Epidermal melanocyte (primary cell): ENCODE measurements around the gene PEX6.
"Not testable (repeated sequence)": the region's sequence is repeated elsewhere in the genome, so short reads cannot be mapped to it uniquely, and the experiment has no call there.

ENCODE experiments used
- DNase-seq: peaks from one replicate; pipeline ENCODE4 v3.0.0; 2011; ENCODE audit warnings: low spot score; ENCODE audit not compliant: insufficient read length

PEX6 gene

GRCh38 chr6:42978839-42979522 is at the start of gene PEX6:
Gene PEX6 (minus strand): TSS chr6:42979181. CDS start chr6:42979150, 31 bp downstream.
- peak; percentile 82 for DNase-seq

DNA sequence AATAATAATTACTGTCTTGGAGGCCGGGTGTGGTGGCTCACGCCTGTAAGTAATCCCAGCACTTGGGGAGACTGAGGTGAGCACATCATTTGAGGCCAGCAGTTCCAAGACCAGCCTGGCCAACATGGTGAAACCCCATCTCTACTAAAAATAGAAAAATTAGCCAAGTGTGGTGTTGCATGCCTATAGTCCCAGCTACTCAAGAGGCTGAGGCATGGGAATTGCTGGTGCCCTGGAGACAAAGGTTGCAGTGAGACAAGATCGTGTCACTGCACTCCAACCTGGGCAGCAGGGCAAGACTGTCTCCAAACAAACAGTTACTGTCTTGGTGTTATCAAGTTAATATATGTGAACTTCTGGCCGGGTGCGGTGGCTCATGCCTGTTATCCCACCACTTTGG is 47.4 kb upstream of the PEX6 start:
- DNase-seq = no peak

DNA sequence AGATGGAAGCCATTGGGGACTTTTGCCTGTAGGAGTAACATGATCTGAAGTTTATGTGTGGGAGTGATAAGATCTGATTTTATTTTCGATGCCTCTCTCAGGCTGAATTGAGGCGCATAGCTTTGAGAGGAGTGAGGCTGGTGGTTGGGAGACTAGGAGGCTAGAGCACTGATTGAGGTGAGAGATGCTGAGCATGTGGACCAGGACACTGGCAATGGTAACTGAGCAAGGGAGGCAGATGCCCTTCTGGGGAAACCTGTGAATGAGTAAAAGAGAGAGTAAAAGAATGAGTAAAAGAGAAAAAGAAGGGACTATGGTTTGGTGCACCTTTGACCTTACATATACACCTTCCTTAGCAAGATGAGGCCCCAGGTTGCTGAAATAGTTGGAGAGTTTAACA is 45.5 kb upstream of the PEX6 start:
- DNase-seq = no peak

GRCh38 chr6:43021270-43022047 is 42.5 kb upstream of the PEX6 start, which contains the start of gene RRP36:
Gene RRP36 (plus strand): TSS chr6:43021623. CDS start chr6:43021655, 32 bp downstream.
- peak; percentile 88 for DNase-seq

GRCh38 chr6:43020847-43021246 is 41.9 kb upstream of the PEX6 start:
- DNase-seq = no peak

GRCh38 chr6:43020052-43020705 is 41.2 kb upstream of the PEX6 start:
- no peak for DNase-seq

GRCh38 chr6:43019152-43019551 is 40.2 kb upstream of the PEX6 start:
- DNase-seq = no peak

DNA sequence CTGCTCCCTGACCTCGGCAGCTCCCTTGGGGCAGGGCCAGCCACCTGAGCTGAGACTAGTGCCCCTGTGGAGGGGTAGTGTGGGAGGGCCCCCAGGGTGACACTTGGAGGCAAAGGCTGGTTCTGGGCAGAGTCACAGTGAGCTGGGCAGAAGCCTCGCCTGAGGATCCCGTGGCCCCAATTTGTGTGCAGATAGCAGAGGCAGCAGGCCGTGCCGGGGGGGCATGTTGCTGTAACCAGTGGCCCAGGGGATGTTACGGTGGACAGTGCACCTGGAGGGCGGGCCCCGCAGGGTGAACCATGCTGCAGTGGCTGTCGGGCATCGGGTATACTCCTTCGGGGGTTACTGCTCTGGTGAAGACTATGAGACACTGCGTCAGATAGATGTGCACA is 38.0 kb upstream of the PEX6 start:
- DNase-seq = no peak

DNA sequence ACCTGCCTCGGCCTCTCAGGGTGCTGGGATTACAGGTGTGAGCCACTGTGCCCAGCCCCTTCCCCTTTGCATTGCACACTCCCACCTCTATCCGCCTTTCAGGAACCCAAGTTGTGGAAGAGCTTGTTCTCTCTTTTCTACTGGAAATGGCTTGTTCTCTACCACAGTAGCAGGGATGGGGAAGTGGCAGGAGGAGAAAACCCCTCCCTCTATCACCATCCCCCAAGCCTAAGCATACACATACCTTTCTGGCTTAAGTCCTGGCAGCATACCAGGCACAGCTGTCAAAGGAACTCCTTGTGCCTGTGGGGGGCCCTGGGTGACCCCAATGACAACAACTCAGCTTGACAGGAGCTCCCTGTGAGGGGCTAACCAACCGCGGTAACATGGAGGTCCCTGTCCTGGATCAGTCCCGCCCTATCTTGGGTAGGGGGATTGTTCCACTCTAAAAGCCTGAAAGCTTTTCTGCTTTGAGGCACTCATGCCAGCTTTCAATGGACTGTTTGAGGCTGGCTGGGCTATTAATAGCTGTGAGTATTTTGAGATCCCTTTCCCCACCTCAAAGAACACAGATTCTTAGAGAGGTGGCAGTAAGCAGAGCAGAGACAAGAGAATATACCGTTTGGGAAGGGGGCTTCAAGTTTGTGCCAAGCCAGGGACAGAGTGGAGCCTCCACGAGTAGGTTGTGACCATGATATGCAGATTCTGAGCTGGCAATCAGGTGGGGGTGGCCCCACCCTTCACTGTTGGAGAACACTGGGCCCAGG is 37.4 kb upstream of the PEX6 start:
- DNase-seq = no peak

DNA sequence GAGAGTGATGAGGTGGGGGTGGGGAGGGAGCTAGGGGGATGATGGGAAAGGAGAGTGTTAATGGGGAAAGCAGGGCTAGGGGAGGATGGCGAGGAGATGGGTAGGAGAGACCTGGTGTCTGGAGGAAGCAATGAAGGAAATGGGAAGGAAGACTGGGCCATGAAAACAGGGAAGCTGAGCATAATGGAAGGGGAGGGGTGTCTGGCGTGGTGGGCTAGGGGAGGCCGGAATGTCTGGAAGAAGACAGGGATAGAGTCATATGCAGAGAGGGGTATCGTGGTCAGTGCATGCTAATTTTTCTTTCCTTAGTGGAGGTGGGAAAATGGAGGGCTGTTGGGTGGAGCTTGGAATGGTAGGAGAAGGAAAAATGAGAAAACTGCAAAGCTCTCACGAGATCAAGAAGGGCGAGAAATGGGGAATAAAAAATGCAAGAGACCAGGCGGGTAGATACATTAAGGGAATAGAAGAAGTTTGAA is 35.5 kb upstream of the PEX6 start:
- DNase-seq = no peak

DNA sequence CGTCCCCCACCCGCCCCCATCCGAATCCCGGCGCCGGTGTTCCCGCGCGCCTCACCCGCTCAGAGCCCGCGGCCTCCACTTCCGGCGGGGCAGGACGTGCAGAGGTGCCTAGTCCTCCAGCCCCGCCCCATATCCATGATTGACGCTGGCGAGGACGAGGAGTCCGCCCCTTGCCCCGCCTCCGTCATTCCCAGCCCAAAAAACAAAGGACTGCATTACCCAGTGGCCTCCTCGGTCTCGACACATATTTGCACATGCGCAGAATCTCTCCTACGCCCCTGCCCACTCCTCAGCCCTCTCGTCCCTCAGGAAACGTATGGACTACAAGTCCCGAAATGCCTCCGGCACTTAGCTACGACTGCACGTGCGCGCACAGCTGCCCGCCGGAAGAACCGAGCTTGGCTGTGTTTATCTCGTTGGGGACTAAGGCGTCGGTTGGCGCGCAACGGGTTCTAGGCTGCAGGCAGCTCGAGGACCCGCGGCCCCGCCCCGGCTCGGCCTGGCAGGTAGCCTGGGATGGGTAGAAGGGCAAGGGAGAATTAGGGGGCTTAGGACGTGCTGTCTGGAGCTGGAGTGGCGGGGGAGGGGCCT is 35.0 kb upstream of the PEX6 start, which contains the start of the genes KLHDC3 and MEA1:
Gene KLHDC3, plus strand, starts transcription at position 407 of the 591 bp plus-strand sequence. CDS start 2,944 bp downstream, outside the sequence.
Gene MEA1, minus strand, starts transcription at position 104 of the 591 bp plus-strand sequence. CDS start 133 bp downstream, outside the sequence.
- DNase-seq = peak; percentile 98

GRCh38 chr6:43013097-43013842 is 34.3 kb upstream of the PEX6 start:
- no peak for DNase-seq

DNA sequence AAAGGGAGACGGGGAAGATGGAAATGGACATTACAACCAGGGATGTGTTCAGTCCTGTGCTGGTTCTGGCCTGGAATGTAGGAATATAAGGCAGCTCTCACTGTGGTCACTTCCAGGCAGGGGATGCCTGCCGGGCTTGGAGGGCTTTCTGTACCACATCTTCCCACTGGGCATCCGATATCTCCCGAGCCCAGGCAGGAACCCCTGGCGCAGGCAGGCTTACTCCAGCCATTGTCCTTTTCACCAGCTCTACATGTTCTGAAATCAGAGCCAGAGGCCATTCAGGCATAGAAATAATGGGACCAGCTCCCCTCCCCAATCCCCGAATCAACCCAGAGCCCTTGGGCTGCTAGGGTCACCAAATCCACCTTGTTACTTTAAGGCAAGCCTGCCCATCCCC is 33.4 kb upstream of the PEX6 start:
- no peak for DNase-seq

DNA sequence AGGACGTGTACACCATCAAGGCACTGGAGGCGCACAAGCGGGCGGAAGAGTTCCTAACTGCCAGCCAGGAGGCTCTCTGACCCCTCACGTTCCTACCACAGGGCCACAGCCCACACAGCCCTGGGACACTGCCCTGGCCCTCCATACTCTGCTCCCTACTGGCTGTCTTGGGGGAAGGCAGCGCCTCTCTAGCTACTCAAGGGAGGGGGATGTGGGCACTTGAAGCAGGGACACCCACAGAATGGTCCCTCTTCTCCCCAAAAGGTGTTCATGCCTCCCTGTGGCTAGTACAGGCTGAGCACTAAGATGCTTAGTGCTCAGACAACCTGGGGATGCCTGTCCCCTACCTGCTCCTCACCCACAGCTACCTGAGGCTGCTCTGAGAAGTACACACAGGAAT is 32.2 kb upstream of the PEX6 start:
- DNase-seq = no peak

DNA sequence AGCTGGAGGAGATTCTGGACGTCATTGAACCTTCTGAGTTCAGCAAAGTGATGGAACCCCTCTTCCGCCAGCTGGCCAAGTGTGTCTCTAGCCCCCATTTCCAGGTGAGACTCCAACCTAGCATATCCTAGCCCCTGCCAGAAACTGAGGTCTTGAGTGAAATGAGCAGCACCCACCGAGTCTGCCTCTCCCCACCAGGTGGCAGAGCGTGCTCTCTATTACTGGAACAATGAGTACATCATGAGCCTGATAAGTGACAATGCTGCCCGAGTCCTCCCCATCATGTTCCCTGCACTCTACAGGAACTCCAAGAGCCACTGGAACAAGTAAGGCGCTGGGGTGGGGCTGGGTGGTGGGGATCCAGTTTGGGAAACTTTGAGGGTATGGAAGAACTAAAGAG is 30.1 kb upstream of the PEX6 start:
- DNase-seq = no peak

DNA sequence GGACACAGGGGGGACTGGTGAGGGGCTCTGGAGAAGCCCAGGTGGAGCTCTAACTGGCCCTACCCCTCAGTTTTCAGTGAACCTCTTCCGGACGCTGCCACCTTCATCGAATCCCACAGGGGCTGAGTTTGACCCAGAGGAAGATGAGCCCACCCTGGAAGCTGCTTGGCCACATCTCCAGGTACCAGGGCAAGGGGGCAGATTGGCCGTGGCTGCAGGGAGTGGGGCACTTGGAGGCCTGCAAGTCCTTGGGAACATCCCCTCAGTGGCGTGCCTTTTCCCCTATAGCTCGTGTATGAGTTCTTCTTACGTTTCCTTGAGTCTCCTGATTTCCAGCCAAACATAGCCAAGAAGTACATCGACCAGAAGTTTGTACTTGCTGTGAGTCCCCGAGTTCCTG is 28.1 kb upstream of the PEX6 start:
- no peak for DNase-seq

DNA sequence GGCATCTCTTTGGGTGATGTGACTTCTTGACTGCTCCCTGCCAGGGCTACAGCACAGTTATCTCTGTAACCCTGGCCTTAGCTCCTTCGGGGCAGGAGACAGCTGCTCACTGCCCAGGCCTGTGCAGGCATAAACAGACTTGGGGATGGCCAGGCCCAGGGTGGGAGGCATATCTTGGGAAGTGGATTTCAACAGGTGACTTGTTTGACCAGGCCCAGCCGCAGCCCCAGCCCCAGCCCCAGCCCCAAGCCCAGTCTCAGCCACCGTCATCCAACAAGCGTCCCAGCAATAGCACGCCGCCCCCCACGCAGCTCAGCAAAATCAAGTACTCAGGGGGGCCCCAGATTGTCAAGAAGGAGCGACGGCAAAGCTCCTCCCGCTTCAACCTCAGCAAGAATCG is 27.3 kb upstream of the PEX6 start:
- DNase-seq = no peak

- no peak for DNase-seq
Measured at GRCh38 chr6:43005844-43006243, 26.9 kb upstream of the PEX6 start.

DNA sequence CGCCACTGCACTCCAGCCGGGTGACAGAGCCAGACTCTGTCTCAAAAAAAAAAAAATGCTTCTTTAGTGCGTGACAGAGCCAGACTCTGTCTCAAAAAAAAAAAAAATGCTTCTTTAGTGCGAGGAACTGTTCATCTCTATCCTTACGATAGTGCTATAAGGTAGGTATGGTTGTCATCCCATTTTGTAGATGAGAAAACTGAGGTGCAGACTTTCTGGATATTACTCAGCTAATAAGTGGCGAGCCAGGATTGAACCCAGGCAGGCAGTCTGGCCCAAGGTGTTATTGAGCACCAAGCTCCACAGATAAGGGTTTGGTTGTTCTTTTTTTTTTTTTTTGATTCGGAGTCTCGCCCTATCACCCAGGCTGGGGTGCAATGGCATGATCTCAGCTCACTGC is 22.9 kb upstream of the PEX6 start:
- DNase-seq = no peak

- DNase-seq = not testable (repeated sequence)
Measured at GRCh38 chr6:42998205-42998604, 19.2 kb upstream of the PEX6 start.
